Body of pancreas (tissue), 4 donors: ENCODE data around the gene UGT2B11.
"Not testable (repeated sequence)": the region's sequence is repeated elsewhere in the genome, so short reads cannot be mapped to it uniquely, and the experiment has no call there.

Source experiments
- POLR2A ChIP-seq, 3 donors: fragments of 450-650 bp; IDR thresholded peaks; one replicate each; pipeline ENCODE4 v1.6.1; 2016; ENCODE audit warnings: antibody characterized with exemption in 3 of 3, mild to moderate bottlenecking in 2 of 3
- TF ChIP-seq, protein P1 (sequence below), 7 experiments: fragments of 450-650 bp in 4 of 7; fragments of 200-600 bp in 3 of 7; sonication (generic) in 3 of 7; IDR thresholded peaks; one replicate each; pipeline ENCODE4 v1.5.1; 2016 to 2019; ENCODE audit warnings: antibody characterized with exemption in 7 of 7

DNA sequence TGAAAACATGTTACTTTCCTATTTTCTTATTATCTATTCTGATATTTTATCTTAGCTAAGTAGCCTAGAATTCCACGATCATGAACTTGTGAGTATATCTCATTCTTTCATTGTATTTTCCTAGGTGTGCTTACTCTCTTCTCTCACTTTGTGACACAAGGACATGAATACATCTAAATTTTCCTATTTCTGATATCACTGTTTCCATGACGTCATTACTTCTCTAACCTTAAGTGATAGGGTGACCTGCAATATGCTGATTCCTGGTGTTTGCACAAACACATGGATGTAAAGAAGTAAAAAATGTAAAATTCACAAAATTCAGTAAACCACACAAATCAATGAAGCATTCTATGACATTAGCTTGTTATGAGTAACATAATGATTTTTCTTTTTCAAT is 36.3 kb upstream of the UGT2B11 start:
- TF ChIP-seq, protein P1, sequence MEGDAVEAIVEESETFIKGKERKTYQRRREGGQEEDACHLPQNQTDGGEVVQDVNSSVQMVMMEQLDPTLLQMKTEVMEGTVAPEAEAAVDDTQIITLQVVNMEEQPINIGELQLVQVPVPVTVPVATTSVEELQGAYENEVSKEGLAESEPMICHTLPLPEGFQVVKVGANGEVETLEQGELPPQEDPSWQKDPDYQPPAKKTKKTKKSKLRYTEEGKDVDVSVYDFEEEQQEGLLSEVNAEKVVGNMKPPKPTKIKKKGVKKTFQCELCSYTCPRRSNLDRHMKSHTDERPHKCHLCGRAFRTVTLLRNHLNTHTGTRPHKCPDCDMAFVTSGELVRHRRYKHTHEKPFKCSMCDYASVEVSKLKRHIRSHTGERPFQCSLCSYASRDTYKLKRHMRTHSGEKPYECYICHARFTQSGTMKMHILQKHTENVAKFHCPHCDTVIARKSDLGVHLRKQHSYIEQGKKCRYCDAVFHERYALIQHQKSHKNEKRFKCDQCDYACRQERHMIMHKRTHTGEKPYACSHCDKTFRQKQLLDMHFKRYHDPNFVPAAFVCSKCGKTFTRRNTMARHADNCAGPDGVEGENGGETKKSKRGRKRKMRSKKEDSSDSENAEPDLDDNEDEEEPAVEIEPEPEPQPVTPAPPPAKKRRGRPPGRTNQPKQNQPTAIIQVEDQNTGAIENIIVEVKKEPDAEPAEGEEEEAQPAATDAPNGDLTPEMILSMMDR (IDR thresholded peaks at IDR 0.05): not testable (repeated sequence)
- not testable (repeated sequence) for TF ChIP-seq POLR2A (IDR thresholded peaks at IDR 0.05)
